D341Med (cell line): ENCODE measurements around the gene GABRA4.

Source experiments
- DNase-seq: peaks from one replicate; pipeline ENCODE4 v3.0.0; 2012; ENCODE audit warnings: low spot score

GABRA4 gene

DNA sequence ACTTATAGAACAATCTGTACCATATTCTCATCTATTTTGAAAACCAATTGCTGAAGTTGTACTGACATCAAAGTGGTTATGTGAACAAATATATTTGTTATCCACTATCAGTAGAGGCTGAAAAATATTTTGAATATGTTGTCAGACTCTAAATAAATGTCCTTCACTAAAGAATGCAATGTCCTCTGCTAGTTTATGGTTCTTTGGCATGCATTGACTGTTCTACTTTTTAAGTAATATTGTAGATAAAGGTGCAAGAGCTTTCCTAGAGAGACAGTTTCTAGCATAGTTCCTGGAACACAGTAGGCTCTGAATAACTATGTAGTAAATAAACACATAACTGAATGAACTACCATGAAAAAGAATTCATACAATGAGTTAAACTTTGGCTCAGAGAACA is 66.2 kb downstream of the GABRA4 start:
- no peak for DNase-seq

DNA sequence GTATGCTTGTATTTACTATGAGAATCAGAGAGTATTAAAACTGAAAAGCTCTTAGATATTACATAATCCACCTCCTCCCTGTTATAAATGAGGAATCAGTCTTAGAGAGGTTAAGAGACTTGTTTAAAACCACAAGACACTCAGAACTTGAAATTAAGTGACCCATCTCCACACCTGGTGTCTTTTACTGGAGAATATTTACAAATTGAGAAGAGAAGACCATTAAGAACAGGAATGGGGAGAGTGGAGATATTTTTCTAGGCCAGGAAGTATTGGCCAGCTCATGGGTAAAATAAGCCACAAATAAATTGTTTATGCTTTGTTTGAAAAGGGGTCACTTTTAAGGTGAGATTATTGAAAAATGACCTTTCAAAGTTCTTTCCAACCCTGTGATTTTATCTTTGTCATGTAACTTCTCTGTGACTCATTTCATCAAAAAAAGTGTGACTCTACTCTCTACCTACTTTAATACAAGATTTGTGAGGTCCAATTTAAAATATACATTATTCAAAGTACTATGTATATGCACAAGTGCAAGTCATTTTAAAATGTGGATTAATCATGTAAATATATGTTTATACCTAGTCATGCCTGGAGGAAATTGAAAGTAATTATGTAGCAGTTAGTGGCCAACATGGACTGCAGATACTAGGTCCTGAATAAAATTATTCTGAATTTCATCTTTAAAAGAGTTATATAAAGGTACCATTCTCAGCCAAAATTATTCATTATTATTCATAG is 68.4 kb downstream of the GABRA4 start:
- DNase-seq, result no peak

DNA sequence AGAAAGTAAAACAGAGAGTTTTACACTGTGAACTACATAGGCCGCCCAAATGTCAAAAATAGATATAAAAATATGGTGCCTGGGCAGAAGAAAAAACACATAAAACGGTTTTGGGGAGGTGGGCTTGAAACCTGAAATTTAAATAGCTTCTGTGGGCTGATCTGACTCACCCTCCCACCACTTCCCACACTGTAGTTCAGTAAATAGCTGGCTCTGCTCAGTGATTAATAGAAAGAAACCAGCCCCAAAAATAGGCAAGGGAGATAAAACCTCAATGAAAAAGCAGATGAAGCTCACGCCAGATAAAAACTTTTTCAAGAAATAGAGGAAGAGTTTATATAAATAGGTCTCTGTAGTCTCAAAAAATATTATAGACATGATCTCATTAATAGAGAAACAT is 71.2 kb downstream of the GABRA4 start:
- no peak for DNase-seq

DNA sequence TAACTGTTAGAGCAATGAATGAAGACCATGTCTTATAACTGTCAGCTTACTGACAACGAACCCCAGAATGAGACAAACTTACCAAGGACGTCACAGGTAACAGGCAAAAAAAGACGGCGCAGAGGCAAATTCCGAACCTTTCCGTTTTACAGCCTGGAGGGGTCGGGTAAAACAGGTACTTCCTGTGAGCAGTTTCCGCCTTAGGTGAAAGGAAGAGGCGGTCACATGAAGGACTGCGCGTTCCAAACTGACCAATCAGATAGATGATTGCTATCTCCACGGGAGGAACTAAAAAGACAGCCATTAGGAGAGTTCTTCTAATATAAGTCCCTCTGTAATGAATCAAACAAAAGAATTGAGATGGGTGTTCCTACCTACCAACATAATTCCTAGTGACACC is 84.3 kb downstream of the GABRA4 start, which contains the start of gene COX7B2:
Gene COX7B2 (minus strand): TSS at position 168 of the 400 bp plus-strand sequence. CDS start 174,053 bp downstream, outside the sequence.
- DNase-seq, result no peak

DNA sequence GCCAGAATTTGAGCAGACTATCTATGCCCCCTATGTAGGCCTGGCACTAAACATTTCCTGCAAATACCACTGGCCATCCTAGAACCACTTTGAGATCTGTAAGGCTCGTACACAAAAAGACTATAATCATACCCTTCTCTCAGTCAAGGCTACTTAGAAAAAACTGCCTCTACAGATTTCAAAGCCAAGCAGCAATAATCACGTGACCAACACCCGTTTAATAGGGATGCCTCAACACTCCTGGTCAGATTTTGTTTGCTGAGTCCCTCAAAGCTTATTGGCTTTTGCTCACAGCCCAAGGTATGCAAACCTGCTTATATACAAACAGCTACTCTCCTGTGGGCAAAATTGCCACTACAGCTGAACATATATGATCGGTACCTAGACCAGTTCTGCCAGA is 85.2 kb downstream of the GABRA4 start:
- DNase-seq, result no peak

DNA sequence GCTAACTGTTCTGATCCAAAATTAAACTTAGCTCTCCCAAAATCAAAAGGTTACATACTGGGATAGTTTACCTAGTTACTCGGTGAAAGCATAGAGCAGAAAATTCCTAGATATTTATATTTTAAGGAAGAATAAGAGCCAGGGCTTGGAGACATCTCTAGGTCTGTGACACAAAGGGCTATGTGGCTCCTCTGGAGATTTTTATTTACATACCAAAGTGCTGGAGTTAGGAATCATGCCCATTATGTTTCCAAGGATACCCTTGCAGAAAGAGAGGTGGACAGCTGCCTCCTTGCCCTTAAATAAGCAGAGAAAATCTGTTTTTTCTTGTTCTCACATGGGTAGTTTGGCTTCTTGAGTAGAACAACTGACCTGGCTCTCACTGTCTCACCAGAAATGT is 93.3 kb downstream of the GABRA4 start:
- no peak for DNase-seq

DNA sequence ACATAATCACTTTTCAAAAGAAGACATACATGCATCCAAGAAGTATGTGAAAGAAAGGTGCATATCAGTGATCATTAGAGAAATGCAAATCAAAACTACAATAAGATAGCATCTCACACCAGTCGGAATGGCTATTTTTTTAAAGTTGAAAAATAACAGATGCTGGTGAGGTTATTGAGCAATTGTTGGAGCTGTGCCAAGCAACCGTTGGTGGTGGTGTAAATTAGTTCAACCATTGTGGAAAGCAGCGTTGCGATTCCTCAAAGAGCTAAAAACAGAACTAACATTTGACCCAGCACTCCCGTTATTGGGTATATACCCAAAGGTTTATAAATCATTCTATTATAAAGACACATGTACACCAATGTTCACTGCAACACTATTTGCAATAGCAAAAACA is 98.6 kb downstream of the GABRA4 start:
- no peak for DNase-seq

DNA sequence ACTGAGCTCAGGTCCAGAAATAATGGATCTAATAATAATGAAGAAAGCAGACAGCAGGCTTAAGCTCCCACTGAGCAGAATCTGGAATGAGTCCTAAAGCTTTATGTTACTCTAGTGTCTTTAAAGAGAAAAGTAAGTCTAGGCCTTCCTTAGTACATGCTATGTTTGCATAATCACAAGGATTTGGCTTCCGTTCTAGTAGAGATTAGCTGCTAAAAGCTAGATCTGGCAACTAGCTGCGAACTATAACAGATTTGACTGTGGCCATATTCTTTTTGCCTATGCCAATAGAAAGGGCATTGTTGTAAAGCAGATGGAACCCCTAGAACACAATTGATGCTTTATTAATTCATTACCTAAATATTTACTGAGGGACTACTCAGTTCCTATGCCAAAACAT is 103.3 kb downstream of the GABRA4 start:
- DNase-seq, result no peak

DNA sequence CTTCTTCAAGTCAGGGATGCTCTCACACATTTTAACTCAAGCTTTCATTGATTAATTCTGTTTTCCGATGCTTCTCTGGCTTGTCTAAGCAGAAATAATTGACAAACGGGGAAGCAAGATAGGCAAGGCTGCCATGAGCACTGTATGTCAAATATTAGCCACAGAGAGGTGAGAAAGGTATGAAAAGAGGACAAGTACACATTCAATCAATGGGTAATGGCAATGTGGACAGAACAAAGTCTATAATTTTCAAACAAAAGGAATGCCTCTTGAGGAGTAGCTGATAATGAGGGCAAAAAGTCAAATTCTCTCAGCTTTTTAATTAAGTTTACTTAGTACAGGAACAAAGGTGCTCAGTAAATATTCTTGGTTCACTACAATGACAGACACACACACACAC is 104.0 kb downstream of the GABRA4 start:
- DNase-seq, result no peak

DNA sequence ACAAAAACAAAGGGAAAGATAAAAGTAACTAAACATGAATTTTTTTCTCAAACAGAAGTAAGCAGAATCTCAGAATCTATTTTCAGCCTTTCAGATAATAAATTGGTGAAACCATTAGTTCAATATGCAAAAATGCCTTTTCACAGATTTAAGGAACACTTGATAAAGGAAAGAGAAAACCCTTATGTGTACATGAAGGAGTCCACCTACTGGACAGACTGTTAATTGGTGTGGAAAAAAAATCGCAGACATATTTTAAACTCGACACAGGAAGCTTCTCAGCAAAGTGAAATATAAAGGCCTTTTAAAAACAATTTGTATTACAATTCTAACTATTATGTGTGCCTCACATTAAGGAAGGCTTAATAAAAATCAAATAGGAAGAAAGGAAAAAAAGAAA is 106.7 kb downstream of the GABRA4 start:
- no peak for DNase-seq

DNA sequence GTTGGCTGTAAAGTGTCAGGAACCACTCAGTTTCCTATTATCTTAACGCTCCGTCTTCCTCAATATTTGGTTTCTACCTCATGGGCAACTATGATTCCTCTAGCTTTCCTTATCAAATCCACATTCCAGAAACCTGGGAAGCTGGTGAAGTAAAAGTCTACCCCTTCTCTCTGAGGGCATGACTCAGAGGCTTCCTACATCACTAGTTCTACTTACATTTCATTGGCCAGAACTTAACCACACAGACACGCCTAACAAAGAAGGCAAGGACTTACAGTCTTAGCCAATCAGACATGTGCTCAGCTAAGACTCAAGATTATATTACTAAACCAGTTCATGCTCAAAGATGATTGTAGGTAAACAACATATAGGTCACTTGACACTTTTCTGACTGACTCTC is 114.7 kb downstream of the GABRA4 start:
- no peak for DNase-seq

DNA sequence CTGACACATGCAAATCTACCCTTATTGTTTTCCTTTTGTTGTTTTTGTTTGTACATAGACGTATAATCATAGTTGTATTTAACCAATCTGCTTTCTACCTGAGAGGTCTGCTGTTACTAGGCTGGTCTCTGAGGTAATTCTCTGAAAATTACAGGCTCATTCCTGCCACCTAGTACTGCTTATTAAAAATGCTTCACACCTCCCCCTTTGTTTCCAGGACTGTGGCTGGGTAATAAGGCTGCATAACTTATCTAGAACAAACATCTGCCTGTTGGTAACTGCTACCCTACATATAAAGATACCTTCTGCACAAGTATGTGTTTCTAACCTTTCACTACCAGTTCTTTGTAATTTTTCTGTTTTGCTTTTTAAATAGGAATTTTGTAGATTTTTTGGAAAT is 118.6 kb downstream of the GABRA4 start:
- no peak for DNase-seq

DNA sequence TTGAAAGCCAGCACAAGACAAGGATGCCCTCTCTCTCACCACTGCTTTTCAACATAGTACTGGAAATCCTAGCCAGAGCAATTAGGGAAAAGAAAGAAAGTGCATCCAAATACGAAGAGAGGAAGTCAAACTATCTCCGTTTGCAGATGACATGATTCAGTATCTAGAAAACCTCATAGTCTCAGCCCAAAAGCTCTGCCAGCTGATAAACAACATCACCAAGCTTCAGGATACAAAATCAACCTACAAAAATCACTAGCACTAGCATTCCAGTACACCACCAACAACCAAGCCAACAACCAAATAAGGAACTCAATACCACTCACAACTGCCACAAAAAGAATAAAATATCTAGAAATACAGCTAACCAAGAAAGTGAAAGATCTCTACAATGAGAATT is 123.0 kb downstream of the GABRA4 start:
- DNase-seq, result no peak
